ENCODE measurements around the gene SLAIN2.

The SLAIN2 gene

DNA sequence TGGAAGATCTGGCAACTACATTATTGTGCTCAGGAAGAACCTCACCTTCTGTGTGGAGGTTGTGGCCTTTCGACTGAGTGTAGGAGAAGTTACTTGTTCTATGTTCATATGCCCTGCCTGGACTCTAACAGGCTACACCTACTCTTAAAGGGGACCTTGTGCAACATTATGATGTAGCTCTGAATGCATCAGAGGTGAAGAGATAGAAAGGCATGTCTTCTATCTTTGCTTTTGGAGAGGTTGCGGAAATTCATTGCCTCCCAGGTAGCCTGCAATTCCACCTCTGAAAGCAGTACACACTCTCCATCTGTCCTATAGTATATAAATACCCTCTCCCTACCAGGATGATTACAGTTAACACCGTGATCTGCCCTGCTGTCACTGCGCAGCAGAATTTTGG, 7.1 kb upstream of the SLAIN2 start:
- Histone ChIP-seq H4K20me1 (ENCODE audit: insufficient read depth) (no peaks in the 10 kb centered on the region), H3K9ac (no peak overlapping the region), H3K4me2 (no peak overlapping the region), H2AFZ (ENCODE audit: low read depth) (no peak overlapping the region), H3K27ac (no peak overlapping the region), H3K36me3 (ENCODE audit: insufficient read depth) (no peaks in the 10 kb centered on the region), H3K79me2 (ENCODE audit: insufficient read depth, low read depth) (no peaks in the 10 kb centered on the region), H3K27me3 (ENCODE audit: insufficient read depth, low read depth) (no peaks in the 10 kb centered on the region), H3K4me1 (ENCODE audit: low read depth, poor library complexity, severe bottlenecking) (peaks cover 33% of the 10 kb centered on the region), H3K4me3 (IDR thresholded peaks at IDR 0.05; ENCODE audit: insufficient read depth, low read depth, low read length) (no peak overlapping the region)
- no peak for TF ChIP-seq CTCF (conservative IDR thresholded peaks at IDR 0.05; ENCODE audit: low read depth, low read length)

DNA sequence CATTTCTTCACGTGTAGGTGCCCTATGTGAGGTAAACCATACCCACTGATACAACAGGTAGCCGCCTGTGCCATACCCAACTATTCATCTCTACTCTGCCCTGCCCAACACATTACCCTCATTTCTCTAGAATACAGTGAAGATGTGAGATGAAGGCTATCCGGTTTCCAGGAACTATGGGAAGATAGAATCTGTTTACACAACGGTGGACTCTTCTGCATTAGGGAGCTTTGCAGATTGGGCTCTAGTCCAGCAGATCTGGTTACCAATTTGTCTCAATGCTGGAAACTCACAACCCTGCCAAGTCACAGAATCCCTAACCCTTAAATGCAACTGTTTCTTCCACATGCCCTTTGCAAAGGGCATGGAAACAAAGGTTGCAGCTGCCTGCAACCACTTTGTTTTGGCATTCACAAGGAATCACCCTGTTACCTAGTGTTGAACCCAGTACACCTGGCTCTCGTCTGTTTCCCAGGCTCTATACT, 6.4 kb upstream of the SLAIN2 start:
- Histone ChIP-seq H3K36me3 (ENCODE audit: insufficient read depth) (no peaks in the 10 kb centered on the region), H3K79me2 (ENCODE audit: insufficient read depth, low read depth) (no peaks in the 10 kb centered on the region), H3K4me1 (ENCODE audit: low read depth, poor library complexity, severe bottlenecking) (peaks cover 40% of the 10 kb centered on the region), H3K27ac (no peak overlapping the region), H3K4me2 (no peak overlapping the region), H4K20me1 (ENCODE audit: insufficient read depth) (no peaks in the 10 kb centered on the region), H2AFZ (ENCODE audit: low read depth) (no peak overlapping the region), H3K4me3 (IDR thresholded peaks at IDR 0.05; ENCODE audit: insufficient read depth, low read depth, low read length) (no peak overlapping the region), H3K27me3 (ENCODE audit: insufficient read depth, low read depth) (no peaks in the 10 kb centered on the region), H3K9ac (no peak overlapping the region)
- no peak for TF ChIP-seq CTCF (conservative IDR thresholded peaks at IDR 0.05; ENCODE audit: low read depth, low read length)

- Histone ChIP-seq H3K4me2 (no peak overlapping the region; the same call in 1 of the 2 replicates), H3K4me3 (IDR thresholded peaks at IDR 0.05; ENCODE audit: insufficient read depth, low read depth, low read length) (no peak overlapping the region), H3K27me3 (ENCODE audit: insufficient read depth, low read depth) (no peaks in the 10 kb centered on the region), H4K20me1 (ENCODE audit: insufficient read depth) (no peaks in the 10 kb centered on the region), H3K4me1 (ENCODE audit: low read depth, poor library complexity, severe bottlenecking) (peaks cover 50% of the 10 kb centered on the region), H3K36me3 (ENCODE audit: insufficient read depth) (no peaks in the 10 kb centered on the region), H2AFZ (ENCODE audit: low read depth) (no peak overlapping the region), H3K9ac (no peak overlapping the region), H3K79me2 (ENCODE audit: insufficient read depth, low read depth) (no peaks in the 10 kb centered on the region), H3K27ac (no peak overlapping the region; the same call in 1 of the 2 replicates)
- TF ChIP-seq CTCF (conservative IDR thresholded peaks at IDR 0.05; ENCODE audit: low read depth, low read length), result no peak
These were observed 5.0 kb upstream of the SLAIN2 start for GRCh38 chr4:48336146-48336870.

DNA sequence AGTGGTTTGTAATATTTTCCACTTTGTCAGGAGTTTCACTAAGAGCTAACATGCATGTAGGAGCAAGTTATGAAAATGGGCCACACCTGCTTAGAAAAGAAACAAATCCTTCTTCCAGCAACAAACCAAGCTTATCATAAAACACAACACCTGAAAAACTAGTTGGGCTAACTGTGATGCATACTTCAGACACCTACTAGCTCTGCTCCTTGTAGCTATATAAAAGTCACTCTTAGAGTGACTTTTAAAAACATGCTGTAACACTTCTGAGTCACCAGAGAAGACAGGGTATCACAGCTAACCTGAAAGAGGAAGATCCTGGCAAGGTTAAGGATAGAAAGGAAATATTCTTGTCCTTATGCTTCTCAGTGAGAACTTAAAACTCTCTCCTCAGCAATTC, 3.6 kb upstream of the SLAIN2 start:
- Histone ChIP-seq H3K9ac (peak overlapping the region; percentile 43; the same call in 1 of the 2 replicates), H4K20me1 (ENCODE audit: insufficient read depth) (no peaks in the 10 kb centered on the region), H3K4me2 (peak overlapping the region; percentile 95), H3K79me2 (ENCODE audit: insufficient read depth, low read depth) (peaks cover 13% of the 10 kb centered on the region), H3K4me3 (IDR thresholded peaks at IDR 0.05; ENCODE audit: insufficient read depth, low read depth, low read length) (no peak overlapping the region), H3K36me3 (ENCODE audit: insufficient read depth) (no peaks in the 10 kb centered on the region), H3K4me1 (ENCODE audit: low read depth, poor library complexity, severe bottlenecking) (peaks cover 50% of the 10 kb centered on the region), H3K27ac (peak overlapping the region; percentile 83), H3K27me3 (ENCODE audit: insufficient read depth, low read depth) (no peaks in the 10 kb centered on the region), H2AFZ (ENCODE audit: low read depth) (peak overlapping the region; percentile 54; the same call in 1 of the 2 replicates)
- TF ChIP-seq CTCF (conservative IDR thresholded peaks at IDR 0.05; ENCODE audit: low read depth, low read length), result no peak

Measured in KMS-11 (cell line).